Measurements from ENCODE around the gene OGFOD1.

- TF ChIP-seq ELF4 (IDR thresholded peaks at IDR 0.05) (no peak), SP1 (IDR thresholded peaks at IDR 0.05) (no peak), BHLHE40 (IDR thresholded peaks at IDR 0.05; ENCODE audit: borderline replicate concordance) (no peak), SUZ12 (IDR thresholded peaks at IDR 0.05) (no peak)
These were observed 28.4 kb upstream of the OGFOD1 start for GRCh38 chr16:56422896-56423441.

Measured in HEK293T (cell line).